NCI-H2227 (cell line): ENCODE measurements around the gene SALL2.
"Not testable (repeated sequence)": the region's sequence is repeated elsewhere in the genome, so short reads cannot be mapped to it uniquely, and the experiment has no call there.

Experiments
- DNase-seq: peaks from one replicate; lab custom pipeline; 2025; ENCODE audit not compliant: unreplicated experiment; lab: John Stamatoyannopoulos, UW

The SALL2 gene

GRCh38 chr14:21525962-21526671, at the start of gene SALL2:
Gene SALL2, minus strand, starts transcription at chr14:21526346. Its CDS starts 219 bp downstream, at chr14:21526127.
- DNase-seq: peak; percentile 91

- no peak for DNase-seq
Measured at GRCh38 chr14:21575661-21576060, 49.5 kb upstream of the SALL2 start.

- DNase-seq: no peak
Measured at GRCh38 chr14:21572604-21573003, 46.5 kb upstream of the SALL2 start.

GRCh38 chr14:21558703-21559170, 32.6 kb upstream of the SALL2 start:
- DNase-seq: no peak

- peak; percentile 90 for DNase-seq
Measured at GRCh38 chr14:21557084-21557901, 31.1 kb upstream of the SALL2 start.

- no peak for DNase-seq
Measured at GRCh38 chr14:21556378-21557083, 30.4 kb upstream of the SALL2 start.

- DNase-seq: no peak
Measured at GRCh38 chr14:21553266-21553665, 27.1 kb upstream of the SALL2 start.

- DNase-seq: not testable (repeated sequence)
Measured at GRCh38 chr14:21544588-21544987, 18.4 kb upstream of the SALL2 start.

- no peak for DNase-seq
Measured at GRCh38 chr14:21543963-21544362, 17.8 kb upstream of the SALL2 start.

- DNase-seq: peak; percentile 36
Measured at GRCh38 chr14:21543521-21543960, 17.4 kb upstream of the SALL2 start.

- DNase-seq: no peak
Measured at GRCh38 chr14:21541413-21542074, 15.4 kb upstream of the SALL2 start.

GRCh38 chr14:21539189-21539940, 13.2 kb upstream of the SALL2 start:
- DNase-seq: no peak

GRCh38 chr14:21537090-21537424, 10.9 kb upstream of the SALL2 start:
- DNase-seq: no peak

- no peak for DNase-seq
Measured at GRCh38 chr14:21536418-21537089, 10.4 kb upstream of the SALL2 start.

GRCh38 chr14:21535545-21536417, 9.6 kb upstream of the SALL2 start:
- no peak for DNase-seq

- DNase-seq: no peak
Measured at GRCh38 chr14:21534576-21534975, 8.4 kb upstream of the SALL2 start.

- no peak for DNase-seq
Measured at GRCh38 chr14:21533294-21533693, 7.1 kb upstream of the SALL2 start.

GRCh38 chr14:21529515-21529914, 3.4 kb upstream of the SALL2 start:
- DNase-seq: no peak
